ENCODE measurements around the gene ARL2.

The ARL2 gene

GRCh38 chr11:65013888-65014725 lies at the start of gene ARL2 (continued):
- TF ChIP-seq ZNF510 (tag by site-specific recombination; IDR thresholded peaks at IDR 0.05; ENCODE audit: insufficient replicate concordance) (no peak), AEBP2 (tag by site-specific recombination; IDR thresholded peaks at IDR 0.05; ENCODE audit: borderline replicate concordance) (no peak), ZNF23 (tag by site-specific recombination; IDR thresholded peaks at IDR 0.05; ENCODE audit: borderline replicate concordance) (no peak), ZNF555 (tag by site-specific recombination; conservative IDR thresholded peaks at IDR 0.05) (no peak), ZFP3 (tag by site-specific recombination; IDR thresholded peaks at IDR 0.05; ENCODE audit: low read depth) (no peak), KLF17 (tag by site-specific recombination; IDR thresholded peaks at IDR 0.05) (peak; percentile 79), ZNF280D (tag by site-specific recombination; IDR thresholded peaks at IDR 0.05) (no peak), BCL11A (tag by site-specific recombination; IDR thresholded peaks at IDR 0.05; ENCODE audit: low read depth) (peak; percentile 57; the same call in 1 of the 2 replicates), HOXD13 (CRISPR knock-in tag; IDR thresholded peaks at IDR 0.05; ENCODE audit: borderline replicate concordance) (no peak), ZNF202 (tag by site-specific recombination; IDR thresholded peaks at IDR 0.05; ENCODE audit: borderline replicate concordance) (no peak), SALL2 (tag by site-specific recombination; IDR thresholded peaks at IDR 0.05; ENCODE audit: borderline replicate concordance) (no peak), PRDM10 (tag by site-specific recombination; IDR thresholded peaks at IDR 0.05) (peak; percentile 95), ZNF777 (tag by site-specific recombination; IDR thresholded peaks at IDR 0.05; ENCODE audit: borderline replicate concordance) (no peak)
- TF ChIP-seq, protein P1, sequence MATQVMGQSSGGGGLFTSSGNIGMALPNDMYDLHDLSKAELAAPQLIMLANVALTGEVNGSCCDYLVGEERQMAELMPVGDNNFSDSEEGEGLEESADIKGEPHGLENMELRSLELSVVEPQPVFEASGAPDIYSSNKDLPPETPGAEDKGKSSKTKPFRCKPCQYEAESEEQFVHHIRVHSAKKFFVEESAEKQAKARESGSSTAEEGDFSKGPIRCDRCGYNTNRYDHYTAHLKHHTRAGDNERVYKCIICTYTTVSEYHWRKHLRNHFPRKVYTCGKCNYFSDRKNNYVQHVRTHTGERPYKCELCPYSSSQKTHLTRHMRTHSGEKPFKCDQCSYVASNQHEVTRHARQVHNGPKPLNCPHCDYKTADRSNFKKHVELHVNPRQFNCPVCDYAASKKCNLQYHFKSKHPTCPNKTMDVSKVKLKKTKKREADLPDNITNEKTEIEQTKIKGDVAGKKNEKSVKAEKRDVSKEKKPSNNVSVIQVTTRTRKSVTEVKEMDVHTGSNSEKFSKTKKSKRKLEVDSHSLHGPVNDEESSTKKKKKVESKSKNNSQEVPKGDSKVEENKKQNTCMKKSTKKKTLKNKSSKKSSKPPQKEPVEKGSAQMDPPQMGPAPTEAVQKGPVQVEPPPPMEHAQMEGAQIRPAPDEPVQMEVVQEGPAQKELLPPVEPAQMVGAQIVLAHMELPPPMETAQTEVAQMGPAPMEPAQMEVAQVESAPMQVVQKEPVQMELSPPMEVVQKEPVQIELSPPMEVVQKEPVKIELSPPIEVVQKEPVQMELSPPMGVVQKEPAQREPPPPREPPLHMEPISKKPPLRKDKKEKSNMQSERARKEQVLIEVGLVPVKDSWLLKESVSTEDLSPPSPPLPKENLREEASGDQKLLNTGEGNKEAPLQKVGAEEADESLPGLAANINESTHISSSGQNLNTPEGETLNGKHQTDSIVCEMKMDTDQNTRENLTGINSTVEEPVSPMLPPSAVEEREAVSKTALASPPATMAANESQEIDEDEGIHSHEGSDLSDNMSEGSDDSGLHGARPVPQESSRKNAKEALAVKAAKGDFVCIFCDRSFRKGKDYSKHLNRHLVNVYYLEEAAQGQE (tag by site-specific recombination; IDR thresholded peaks at IDR 0.05), result no peak
- TF ChIP-seq, protein P2, sequence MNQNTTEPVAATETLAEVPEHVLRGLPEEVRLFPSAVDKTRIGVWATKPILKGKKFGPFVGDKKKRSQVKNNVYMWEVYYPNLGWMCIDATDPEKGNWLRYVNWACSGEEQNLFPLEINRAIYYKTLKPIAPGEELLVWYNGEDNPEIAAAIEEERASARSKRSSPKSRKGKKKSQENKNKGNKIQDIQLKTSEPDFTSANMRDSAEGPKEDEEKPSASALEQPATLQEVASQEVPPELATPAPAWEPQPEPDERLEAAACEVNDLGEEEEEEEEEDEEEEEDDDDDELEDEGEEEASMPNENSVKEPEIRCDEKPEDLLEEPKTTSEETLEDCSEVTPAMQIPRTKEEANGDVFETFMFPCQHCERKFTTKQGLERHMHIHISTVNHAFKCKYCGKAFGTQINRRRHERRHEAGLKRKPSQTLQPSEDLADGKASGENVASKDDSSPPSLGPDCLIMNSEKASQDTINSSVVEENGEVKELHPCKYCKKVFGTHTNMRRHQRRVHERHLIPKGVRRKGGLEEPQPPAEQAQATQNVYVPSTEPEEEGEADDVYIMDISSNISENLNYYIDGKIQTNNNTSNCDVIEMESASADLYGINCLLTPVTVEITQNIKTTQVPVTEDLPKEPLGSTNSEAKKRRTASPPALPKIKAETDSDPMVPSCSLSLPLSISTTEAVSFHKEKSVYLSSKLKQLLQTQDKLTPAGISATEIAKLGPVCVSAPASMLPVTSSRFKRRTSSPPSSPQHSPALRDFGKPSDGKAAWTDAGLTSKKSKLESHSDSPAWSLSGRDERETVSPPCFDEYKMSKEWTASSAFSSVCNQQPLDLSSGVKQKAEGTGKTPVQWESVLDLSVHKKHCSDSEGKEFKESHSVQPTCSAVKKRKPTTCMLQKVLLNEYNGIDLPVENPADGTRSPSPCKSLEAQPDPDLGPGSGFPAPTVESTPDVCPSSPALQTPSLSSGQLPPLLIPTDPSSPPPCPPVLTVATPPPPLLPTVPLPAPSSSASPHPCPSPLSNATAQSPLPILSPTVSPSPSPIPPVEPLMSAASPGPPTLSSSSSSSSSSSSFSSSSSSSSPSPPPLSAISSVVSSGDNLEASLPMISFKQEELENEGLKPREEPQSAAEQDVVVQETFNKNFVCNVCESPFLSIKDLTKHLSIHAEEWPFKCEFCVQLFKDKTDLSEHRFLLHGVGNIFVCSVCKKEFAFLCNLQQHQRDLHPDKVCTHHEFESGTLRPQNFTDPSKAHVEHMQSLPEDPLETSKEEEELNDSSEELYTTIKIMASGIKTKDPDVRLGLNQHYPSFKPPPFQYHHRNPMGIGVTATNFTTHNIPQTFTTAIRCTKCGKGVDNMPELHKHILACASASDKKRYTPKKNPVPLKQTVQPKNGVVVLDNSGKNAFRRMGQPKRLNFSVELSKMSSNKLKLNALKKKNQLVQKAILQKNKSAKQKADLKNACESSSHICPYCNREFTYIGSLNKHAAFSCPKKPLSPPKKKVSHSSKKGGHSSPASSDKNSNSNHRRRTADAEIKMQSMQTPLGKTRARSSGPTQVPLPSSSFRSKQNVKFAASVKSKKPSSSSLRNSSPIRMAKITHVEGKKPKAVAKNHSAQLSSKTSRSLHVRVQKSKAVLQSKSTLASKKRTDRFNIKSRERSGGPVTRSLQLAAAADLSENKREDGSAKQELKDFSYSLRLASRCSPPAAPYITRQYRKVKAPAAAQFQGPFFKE (tag by site-specific recombination; IDR thresholded peaks at IDR 0.05; ENCODE audit: borderline replicate concordance), result no peak
